BJ (cell line): ENCODE data around the gene ATP5F1E. TPM values are rescaled to one million over a fixed set of nuclear protein-coding genes. Genes with fewer than 3 reads are reported as not detected.
A peak's percentile ranks its signal among the peaks of the same experiment; 100 is the strongest.
"Not testable (repeated sequence)": the region's sequence is repeated elsewhere in the genome, so short reads cannot be mapped to it uniquely, and the experiment has no call there.

ENCODE experiments used
- CTCF ChIA-PET: fragments of 350-600 bp; formaldehyde crosslinking; extraction: SDS; loops from one replicate; lab custom pipeline; 2021; ENCODE audit warnings: antibody characterized with exemption, inconsistent platforms; lab: Yijun Ruan, JAX
- POLR2A ChIA-PET: fragments of 300-600 bp; sonication (Branson Sonifier 250); formaldehyde crosslinking; extraction: SDS; loops from one replicate; lab custom pipeline; 2021; ENCODE audit warnings: antibody characterized with exemption; lab: Charles Lee
- DNase-seq: peaks from one replicate; pipeline ENCODE4 v3.0.0-alpha.2; 2011; ENCODE audit warnings: low read depth
- H3K27me3 ChIP-seq: 2 replicates; pipeline ENCODE4 v1.6.0; 2011; ENCODE audit warnings: low read length; ENCODE audit not compliant: control insufficient read depth, insufficient read depth
- H3K36me3 ChIP-seq: 2 replicates; pipeline ENCODE4 v1.5.1; 2011; ENCODE audit warnings: low read length; ENCODE audit not compliant: control insufficient read depth, insufficient read depth
- H3K4me3 ChIP-seq: 2 replicates; pipeline ENCODE4 v1.5.1; 2011; ENCODE audit warnings: low read depth, mild to moderate bottlenecking, control low read depth, low read length
- CTCF ChIP-seq: IDR thresholded peaks from 2 replicates; pipeline ENCODE4 v1.5.1; 2011; ENCODE audit warnings: low read depth, mild to moderate bottlenecking, control low read depth, inconsistent platforms, low read length, moderate library complexity; ENCODE audit not compliant: insufficient read depth
- polyA plus RNA-seq: library from polyadenylated mRNA; depleted of rRNA; stranded (reverse); fragments of >200 nt; gene quantifications from 2 replicates; pipeline ENCODE4 v1.2.3, GENCODE V29; 2011

The ATP5F1E gene
- polyA plus RNA-seq, 1 experiment, result 54.5 TPM

DNA sequence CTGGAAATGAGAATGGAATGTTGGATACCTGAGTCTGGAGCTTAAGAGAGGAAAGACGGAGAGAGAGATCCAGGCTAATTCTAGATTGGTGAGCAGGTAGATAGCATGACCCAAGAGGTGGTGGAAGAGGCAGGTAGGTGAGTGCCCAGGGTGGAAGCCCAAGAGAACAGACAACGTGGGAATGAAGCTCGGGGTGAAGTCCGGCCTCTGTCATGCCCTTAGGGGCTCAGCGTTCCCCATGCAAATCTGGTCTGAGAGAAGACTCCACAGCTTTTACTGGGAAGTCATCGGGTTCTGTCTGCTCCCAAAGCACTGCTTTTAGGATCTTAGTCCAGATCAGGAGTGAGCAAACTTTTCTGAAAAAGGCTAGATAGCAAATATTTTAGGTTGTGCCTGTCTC lies 47.4 kb downstream of the ATP5F1E start:
- DNase-seq, result no peak
- Histone ChIP-seq H3K4me3 (no peak overlapping the region), H3K27me3 (no peaks in the 10 kb centered on the region), H3K36me3 (peaks cover 25% of the 10 kb centered on the region)
- POLR2A ChIA-PET, result no interaction called here
- TF ChIP-seq CTCF, result no peak
- CTCF ChIA-PET, result interaction anchor here (1.1 kb wide), 2 partner anchors 9 to 26 kb away, joined by 3 read pairs; no protein-coding TSS in a partner anchor

DNA sequence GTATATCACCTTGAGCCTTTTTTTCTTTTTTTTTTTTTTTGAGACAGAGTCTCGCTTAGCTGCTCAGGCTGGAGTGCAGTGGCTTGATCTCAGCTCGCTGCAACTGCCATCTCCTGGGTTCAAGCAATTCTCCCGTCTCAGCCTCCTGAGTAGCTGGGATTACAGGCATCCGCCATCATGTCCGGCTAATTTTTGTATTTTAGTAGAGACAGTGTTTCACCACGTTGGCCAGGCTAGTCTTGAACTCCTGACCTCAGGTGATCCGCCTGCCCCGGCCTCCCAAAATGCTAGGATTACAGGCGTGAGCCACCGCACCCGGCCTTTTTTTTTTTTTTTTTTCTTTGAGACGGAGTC lies 49.0 kb downstream of the ATP5F1E start:
- DNase-seq, POLR2A ChIA-PET, H3K4me3 ChIP-seq, H3K27me3 ChIP-seq, CTCF ChIA-PET: not testable (repeated sequence)
- peaks cover 12% of the 10 kb centered on the region for H3K36me3 ChIP-seq

- Histone ChIP-seq H3K4me3 (no peak overlapping the region), H3K36me3 (peaks cover 9% of the 10 kb centered on the region), H3K27me3 (no peaks in the 10 kb centered on the region)
- DNase-seq, result no peak
- TF ChIP-seq CTCF, result no peak
- ChIA-PET CTCF (interaction anchor here (0.6 to 1.1 kb wide), 2 partner anchors 105 to 112 kb away, joined by 3 to 6 read pairs; no protein-coding TSS in a partner anchor), POLR2A (no interaction called here)
Measured at GRCh38 chr20:58982406-58983114, 49.6 kb downstream of the ATP5F1E start.

DNA sequence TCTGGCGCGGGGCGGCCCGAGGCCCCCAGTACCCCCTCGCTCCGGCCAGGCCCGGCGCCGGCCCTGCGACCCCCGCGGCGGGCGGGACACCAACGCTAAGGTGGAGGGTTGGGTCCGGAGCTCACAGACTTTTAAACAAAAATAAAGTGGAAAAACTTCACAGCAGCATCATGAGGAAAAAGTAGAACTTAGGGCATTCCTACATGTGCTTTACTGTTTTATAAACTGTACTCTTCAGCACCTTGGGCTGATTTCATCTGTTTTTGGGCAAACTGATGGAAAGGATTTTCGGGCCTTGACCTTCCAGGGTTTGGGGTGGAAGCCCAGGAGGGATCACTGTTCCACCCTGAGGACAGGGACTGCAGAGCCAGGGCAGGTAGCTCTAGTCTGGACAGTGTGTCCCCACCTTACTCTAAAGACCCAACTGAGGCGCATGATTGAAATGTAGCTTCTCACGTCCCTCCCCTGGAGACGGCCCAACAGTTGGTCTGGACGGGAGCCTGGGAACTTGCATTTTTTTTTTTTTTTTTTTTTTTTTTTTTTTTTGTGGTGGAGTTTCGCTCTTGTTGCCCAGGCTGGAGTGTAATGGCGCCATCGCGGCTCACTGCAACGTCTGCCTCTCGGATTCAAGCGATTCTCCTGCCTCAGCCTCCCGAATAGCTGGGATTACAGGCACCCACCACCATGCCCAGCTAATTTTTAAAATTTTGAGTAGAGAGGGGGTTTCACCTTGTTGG lies 50.3 kb downstream of the ATP5F1E start:
- ChIA-PET CTCF (interaction anchor here (0.6 to 1.1 kb wide), 2 partner anchors 106 to 112 kb away, joined by 3 to 6 read pairs; no protein-coding TSS in a partner anchor), POLR2A (no interaction called here)
- no peak for DNase-seq
- TF ChIP-seq CTCF, result no peak
- Histone ChIP-seq H3K36me3 (peaks cover 3% of the 10 kb centered on the region; the same call in 1 of the 2 replicates), H3K27me3 (no peaks in the 10 kb centered on the region), H3K4me3 (peak overlapping the region; percentile 70)

DNA sequence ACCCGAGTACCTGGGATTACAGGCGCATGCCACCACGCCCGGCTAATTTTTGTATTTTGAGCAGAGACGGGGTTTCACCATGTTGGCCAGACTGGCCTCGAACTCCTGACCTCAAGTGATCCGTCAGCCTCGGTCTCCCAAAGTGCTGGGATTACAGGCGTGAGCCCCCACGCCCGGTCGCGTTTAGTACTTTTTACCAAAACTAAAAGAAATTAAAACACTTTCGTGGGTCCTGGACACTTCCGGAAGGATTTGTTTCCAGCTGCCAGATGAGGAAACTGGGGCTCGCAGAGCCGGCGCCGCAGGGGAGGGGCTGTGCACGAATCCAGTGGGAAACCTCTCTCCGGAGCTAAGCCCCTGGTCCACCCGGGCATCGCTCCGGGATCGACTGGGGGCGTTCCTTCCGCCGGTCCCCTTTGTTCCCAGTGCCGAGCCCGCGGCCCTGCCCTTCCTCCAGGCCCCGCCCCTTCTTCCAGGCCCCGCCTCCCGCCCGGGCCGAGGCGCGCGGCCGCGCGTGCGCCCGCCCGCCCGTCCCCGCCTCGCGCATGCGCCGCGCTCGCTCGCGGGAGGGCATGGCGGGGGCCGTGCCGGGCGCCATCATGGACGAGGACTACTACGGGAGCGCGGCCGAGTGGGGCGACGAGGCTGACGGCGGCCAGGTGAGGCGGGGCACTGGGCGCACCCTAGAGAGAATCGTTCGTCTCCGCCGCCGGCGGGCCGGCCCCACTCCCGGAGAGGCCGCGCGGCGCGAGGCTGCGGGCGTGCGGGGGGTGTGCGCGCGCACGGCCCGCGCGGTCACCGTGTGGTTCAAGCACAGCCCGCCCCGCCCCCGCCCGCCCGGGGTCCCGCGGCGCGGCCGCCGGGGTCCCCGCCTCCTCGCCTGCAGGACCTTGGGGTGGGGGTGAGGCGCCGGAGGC lies 51.2 kb downstream of the ATP5F1E start, which contains the start of gene NELFCD:
Gene NELFCD (plus strand): TSS at position 546 of the 917 bp plus-strand sequence. CDS start 54 bp downstream, at position 600.
- TF ChIP-seq CTCF, result no peak
- peak; percentile 15 for DNase-seq
- 0 out of 2 replicates have a peak, but pooled peaks cover 2% of the 10 kb centered on the region for H3K36me3 ChIP-seq
- POLR2A ChIA-PET, result no interaction called here
- peak within 1 kb of the TSS; percentile 70 for H3K4me3 ChIP-seq
- no peaks in the 10 kb centered on the region for H3K27me3 ChIP-seq
- CTCF ChIA-PET, result interaction anchor here (1.1 kb wide), 1 partner anchor 111 kb away, joined by 6 read pairs; no protein-coding TSS in a partner anchor
